NCI-H1694 treated with DMSO at 0.1 percent for 48 hours (cell line): ENCODE measurements around the gene LY6G6D.

Experiments used
- DNase-seq: peaks from one replicate; lab custom pipeline; 2025; lab: John Stamatoyannopoulos, UW

The LY6G6D gene

DNA sequence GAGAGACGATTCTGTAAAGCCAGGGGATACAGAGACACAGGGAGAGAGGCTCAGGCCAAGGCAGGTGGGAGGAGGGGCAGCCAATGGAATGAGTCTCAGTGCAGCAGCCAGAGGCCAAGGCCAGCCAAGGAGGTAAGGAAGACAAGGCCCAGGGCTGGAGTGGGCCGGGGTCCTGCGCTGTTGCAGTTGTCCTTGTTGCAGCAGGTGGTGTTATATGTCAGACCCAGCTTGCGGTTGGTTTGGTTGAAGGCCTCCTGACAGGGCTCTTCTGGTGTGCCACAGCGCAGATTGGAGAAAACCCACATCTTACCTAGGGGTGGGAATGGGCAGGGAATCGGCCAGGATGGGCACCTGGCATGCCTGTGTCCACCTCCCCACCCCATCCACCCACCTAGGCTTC is 3.9 kb downstream of the LY6G6D start:
- no peak for DNase-seq

DNA sequence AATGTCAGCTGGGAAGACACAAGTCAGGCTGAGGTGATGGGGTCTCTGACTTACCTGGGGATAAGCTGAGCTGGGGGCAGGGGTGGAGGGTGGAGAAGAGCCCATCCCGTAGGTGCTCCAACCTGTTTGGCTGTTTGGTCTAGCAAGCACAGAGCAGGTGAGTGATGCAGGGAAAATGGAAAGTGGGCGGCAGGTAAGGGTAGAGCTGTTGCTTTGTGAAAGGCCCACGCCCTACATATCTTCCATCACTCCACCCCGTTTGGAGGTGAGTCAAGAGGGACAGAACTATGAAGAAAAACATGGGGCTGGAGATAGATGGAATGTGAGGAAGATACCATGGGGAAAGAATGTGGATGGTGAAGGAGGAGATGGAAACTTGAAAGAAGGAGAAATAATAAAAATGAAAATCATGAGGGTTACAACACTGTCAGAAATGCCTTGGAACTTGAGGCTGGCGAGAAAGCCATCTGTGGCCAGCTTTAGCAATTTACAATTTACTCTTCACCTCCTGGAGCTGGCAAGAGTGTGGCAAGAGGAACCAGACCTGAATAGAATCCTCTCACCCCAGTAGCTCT is 5.1 kb downstream of the LY6G6D start:
- DNase-seq, result no peak

DNA sequence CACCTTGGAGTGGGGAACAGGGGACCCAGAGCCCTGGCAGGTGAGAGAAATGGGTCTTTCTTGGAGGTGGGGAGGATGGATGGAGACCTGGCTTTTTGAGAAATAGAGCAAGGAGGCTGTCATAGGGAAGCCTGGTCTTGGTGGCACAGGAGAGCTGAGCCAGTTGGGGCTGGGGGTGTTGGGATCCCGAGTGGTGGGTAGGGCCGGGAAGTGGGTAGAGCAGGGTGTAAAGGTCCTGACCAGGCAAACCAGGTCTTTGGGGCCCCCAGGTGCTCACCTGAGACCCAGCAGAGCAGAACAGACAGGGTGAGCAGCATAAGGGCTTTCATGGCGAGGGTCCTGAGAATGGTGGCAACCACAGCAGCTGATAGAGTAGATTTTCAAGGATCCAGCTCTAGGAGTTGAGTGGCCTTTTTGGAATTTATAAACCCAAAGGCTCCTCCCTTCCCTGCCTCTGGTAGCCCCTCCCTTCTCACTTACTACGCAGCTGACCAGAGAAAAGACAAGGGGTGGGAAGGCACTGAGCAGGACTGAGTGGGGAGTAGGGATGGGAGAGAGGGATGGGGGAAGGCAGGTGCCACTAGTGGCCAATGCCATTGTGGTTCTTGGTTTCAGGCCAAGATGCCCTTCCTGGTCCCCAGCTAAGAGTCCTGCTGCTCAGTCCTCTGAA is 6.3 kb downstream of the LY6G6D start, which contains the start of gene LY6G6C:
TSS of gene LY6G6C (minus strand) at position 396 of the 670 bp plus-strand sequence. CDS start at position 329, 67 bp downstream.
- DNase-seq, result no peak

DNA sequence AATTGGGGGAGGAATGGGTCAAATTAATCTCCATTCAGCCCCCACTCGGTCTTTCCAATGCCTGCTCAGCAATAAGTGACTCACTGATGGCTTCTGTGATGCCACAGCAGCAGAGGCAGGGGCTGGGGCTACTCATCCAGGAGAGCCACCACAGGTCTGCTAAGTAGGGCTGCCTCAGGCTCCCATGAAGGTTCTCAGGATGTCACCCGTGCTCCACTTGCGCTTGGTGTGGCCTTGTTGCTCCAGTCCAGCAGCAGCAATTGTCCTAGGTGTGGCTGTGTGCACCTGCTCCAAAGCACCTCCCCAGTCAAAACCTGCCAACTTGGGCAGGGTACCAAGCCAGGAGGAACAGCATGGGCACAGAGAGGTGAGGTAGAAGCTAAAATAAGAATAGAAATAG is 7.0 kb downstream of the LY6G6D start:
- DNase-seq, result no peak

DNA sequence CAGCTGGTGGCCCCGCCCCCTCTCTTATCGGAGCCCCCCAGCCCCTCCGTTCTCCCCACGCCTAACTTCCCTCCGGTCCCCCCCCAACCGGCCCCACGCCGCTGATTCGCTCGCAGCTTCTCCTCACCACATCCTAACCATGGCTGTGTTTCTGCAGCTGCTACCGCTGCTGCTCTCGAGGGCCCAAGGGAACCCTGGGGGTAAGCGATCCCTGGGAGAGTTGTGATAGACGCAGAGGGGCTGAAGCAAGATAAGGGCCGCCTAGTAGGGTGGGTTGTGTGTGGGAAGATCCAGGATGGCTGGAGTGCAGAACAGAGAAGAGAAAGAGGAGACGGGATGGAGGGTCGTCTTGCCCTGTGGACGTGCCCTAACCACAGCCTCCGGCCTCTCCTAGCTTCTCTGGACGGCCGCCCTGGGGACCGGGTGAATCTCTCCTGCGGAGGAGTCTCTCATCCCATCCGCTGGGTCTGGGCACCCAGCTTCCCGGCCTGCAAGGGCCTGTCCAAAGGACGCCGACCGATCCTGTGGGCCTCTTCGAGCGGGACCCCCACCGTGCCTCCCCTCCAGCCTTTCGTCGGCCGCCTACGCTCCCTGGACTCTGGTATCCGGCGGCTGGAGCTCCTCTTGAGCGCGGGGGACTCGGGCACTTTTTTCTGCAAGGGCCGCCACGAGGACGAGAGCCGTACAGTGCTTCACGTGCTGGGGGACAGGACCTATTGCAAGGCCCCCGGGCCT is 8.3 kb downstream of the LY6G6D start, which contains the start of gene MPIG6B:
TSS of gene MPIG6B (plus strand) at position 129 of the 735 bp plus-strand sequence. CDS start at position 140, 11 bp downstream.
- no peak for DNase-seq

DNA sequence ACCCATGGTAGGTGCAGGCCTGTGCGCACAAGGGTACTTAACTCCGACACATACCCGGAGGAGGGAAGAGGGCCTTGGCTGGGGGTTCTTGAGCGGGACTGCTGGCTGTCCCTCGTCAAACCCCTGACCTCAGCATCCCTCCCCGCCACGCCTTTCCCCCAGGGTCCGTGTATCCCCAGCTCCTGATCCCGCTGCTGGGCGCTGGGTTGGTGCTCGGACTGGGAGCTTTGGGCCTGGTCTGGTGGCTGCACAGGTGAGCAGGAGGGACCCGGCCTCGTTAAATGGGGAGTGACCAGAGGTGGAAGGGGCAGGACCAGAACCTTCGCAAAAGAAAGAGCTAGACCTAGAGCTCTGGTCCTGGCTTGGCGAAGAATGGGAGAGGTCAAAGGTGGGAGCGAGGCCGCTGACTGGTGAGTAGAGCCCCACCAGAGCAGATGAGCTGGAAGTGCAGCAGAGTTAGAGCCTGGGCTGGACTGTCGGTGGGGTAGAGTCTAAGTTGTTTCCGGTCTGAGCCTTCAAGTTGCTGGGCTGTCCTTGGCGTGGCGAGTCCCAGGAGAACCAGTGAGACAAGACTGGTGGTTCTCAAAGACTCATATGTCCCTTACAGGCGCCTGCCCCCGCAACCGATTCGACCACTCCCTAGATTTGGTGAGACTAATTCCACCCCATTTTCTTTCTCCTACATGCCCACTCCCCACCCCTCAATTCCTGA is 9.0 kb downstream of the LY6G6D start:
- no peak for DNase-seq

DNA sequence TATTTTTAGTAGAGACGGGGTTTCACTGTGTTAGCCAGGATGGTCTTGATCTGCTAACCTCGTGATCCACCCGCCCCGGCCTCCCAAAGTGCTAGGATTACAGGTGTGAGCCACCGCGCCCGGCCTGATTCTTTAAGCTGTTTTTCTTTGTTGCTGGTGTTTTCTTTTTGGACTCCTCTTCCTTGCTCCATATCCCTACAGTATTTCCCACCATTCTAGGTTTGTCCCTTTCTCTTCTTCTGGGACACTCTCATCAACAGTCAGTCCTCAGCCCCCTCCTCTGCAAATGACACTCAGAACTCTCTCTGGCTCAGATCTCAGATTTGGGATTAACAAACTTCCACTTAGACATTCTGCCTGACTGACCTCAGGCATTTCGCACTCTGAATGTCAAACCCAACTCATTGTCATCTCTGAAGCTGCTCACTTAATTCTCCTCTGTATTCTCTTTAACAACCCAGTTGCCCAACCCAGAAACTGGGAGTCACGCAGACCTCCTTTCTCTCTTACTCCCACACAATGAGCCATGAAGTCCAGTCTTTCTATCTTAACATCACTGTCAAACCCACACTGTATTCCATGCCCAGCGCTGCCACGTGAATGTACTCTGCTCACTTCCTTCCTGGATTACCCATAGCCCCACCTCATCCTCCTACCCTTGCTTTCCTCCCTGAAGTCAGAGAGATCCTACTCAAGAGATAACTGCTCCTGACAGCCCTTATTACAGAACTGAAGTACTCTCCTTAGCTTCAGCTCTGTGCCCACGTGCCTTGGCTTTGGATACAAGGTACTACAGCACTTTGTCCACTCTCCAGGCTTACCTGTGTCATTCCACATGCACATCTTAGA is 10.6 kb downstream of the LY6G6D start:
- DNase-seq, result no peak

DNA sequence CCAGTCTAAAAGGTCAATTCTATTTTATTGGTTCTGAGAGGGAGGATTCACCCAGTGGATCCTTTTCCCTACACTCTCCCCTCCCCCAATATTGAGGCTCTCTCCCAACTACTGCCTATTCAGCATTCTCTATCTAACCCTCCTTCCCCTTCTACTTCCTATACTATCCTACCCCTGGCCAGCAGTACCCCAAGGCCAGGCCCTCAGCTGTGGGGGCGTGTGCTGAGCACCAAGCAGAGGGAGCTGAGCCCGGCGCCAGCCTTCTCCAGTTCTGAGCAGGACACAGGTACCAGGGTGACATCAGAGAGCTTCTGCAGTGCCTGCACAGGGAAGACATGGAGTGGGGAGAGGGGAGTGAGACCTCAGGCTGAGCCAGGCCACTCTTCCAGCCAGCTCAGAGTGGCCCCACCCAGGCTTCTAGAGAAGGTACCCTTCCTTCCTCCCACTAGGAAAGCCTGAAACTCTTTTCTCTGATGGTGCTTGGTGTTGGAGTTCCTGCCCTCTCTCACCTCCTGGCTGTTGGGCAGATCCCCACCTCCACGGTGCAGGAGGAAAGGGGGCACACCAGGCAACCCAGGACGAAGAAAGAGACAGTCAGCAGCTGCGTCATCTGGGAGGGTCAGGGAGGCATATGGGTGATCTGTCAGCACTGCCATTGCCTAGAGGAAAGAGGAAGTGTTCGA is 12.0 kb downstream of the LY6G6D start:
- DNase-seq, result no peak

DNA sequence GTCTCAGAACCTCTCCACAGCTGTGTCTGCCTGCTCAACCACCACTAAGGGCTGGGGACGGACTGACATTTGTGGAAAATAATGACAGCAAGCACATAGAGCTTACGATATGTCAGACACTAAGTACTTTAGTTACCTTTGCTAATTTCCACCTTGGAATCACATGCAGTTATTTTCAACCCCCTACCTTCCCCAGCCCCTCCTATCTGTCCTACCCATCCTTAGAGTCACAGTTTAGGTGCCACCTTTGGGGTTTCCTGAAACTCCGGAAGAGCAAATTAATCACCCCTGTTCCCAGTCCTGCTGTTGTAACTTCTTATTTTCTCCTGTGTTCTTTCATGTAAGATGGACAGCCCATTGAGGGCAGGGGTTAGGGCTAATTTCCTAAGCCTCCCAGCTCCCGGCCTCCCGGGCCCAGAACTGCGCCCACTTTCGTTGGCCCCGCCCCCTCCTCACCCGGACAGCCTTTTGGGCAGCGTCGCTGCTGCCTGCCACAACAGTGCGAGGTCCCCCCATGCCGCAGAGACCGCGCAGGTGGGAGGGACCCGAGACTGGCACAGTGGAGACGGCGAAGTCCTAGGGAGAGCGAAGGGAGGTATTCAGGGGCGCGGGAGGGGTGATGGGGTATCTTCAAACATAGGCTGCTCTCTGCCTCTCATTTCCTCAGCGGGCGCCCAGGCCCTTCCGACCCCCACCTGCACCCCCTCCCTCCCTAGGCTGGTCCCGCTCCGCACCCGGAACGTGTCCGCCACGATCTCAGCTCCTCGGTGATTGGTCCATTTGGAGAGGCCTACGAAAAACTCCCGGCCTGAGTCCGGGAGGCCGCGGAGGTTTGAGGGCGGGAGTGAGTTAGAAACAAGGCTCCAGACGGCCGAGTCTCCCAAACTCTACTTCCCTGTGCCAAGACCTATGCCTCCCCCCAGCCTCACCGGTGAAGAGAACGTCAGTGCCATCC is 12.8 kb downstream of the LY6G6D start:
- no peak for DNase-seq

DNA sequence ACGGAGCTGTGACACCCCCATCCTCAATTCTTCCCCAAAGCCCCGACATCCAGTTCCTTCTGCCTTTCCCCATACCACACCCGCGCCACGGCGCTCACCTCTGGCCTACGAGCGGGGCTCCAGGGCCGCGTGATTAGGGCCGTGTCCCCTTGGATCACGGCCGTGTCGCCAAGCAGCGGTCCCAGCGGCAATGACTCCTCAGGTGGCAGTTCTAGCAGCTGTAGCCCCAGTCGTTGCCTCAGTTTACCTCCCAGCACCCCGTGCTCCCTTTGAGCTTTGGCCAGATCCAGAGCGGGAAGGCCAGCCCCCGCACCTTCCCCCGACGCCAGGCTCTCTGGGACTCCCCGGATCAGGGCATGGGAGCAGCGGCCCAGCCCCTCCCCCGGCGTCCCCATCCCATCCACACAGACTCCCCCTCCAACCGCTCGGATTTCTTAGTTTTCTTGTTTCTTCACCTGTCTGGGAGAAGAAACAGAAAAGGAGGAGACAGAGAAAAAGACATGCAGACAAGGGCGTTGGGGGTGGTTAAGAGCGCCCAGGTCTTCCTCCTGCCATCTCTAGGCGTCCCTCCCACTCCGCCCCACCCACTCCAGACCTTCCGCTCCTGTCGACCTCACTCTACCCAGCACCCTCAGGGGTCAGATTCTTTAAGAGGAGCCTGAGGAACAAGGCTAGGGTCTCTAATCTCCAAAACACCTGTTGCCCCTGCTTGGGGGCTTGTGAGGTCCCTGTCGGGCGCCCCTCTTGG is 13.8 kb downstream of the LY6G6D start, which contains the start of gene DDAH2:
TSS of gene DDAH2 (minus strand) at position 533 of the 748 bp plus-strand sequence. CDS start at position 395, 138 bp downstream.
- no peak for DNase-seq

DNA sequence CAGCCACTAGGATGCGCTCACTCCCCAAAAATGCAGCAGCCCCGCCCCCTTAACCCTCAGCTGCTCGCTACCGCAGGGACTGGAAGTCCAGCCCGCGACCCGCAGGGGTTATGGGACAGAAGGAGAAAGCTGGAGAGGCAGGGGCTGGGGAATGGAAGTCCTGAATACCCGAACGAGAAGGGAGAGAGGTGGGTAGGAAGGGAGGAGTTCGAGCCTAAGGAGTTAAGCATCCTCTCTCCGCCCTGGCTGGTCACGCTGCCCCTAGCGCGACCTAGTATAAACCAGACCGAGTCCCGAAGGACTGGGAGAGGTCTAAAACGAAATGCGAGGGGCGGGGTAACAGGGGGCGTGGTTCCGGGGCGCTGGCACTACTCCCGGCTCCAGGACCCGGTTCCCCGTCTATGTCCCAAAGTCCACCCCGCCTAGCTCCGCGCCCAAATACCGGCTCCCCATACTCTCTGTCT is 14.4 kb downstream of the LY6G6D start:
- DNase-seq, result peak; percentile 35

DNA sequence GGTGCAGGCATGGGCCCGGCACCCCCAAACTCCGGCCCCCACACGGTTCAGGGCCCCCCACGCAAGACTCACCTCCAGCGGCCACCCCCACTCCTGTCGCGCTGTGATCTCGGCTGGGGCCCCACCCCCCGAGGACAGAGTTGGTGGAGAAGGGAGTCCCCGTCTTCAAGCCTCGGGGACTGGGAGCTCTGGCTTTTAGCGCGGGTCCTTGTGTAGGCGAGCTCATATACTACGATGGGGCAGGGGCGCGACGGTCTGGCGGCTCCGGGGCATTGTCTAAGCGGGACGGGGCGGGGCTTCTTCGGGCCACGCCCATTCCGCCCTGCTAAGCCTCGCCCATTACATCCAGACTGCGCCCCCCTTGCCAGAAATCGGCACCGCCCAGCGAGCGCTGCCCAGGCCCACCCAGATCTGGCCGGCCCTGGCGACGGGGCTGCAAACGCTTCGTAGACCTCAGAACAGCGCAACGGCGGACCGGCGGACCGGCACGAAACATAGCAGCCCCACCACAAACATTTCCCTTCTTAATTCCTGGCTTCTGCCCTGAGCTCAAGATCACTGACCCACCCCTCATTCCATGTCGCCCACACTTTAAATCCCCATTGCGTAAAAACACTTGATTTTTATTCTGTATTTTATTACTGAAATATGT is 15.0 kb downstream of the LY6G6D start:
- no peak for DNase-seq

DNA sequence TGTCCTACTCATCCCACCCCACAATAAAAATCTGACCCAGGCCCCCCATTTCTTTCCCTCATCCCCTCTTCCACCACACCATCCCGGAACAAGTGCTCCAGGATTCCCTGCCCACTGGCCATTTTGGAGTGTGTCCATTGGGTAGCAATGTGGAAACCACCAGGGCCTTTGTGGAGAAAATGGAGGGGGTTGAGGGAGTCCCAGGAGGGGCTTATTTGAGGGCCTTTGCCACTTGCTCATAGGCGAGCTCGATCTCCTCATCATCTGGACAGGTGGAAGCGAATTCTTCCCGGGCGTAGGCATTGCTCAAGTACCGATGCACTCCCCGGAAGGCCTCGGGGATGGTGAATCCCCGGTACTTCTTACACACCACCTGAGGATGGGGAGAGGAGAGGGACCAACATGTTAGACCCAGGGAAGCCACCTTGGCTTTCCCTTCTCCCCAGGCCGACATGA is 15.5 kb downstream of the LY6G6D start:
- no peak for DNase-seq

DNA sequence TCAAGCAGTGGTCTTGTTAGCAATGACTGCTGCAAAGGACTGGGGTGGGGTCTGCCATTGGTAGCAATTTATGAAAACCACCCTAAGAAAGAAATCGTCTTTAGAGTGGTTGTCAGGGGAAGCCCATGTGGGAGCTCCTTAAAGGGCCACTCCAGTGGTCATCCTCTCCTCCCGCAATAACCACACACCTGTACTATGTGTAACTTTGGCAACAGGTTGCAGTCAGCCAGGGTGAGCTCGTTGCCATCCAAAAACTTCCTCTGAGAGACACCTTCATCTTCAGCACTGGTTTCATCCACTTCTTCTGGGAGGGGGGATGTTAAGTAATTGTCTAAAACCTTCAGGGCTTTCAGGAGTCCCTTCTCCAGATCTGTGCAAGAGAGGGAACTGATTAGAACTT is 16.9 kb downstream of the LY6G6D start:
- no peak for DNase-seq

DNA sequence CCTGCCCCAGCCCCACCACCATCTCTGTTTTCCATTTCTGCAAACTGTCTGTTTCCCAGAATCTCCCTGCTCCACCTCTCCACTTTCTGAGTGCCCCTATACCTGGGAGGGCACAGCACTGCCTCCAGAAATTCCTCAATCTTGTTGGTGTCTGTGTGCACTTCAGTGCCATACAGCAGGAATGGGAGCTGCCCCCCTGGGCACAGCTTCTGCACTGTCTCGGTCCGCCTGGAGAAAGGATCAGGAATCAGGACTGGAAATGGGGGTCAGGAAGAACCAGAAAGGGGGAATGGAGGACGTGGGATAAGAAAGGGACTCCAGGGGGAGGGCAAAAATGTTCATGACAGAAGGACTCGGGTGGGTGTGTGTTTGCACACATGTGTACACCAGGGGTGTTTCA is 18.6 kb downstream of the LY6G6D start:
- no peak for DNase-seq

DNA sequence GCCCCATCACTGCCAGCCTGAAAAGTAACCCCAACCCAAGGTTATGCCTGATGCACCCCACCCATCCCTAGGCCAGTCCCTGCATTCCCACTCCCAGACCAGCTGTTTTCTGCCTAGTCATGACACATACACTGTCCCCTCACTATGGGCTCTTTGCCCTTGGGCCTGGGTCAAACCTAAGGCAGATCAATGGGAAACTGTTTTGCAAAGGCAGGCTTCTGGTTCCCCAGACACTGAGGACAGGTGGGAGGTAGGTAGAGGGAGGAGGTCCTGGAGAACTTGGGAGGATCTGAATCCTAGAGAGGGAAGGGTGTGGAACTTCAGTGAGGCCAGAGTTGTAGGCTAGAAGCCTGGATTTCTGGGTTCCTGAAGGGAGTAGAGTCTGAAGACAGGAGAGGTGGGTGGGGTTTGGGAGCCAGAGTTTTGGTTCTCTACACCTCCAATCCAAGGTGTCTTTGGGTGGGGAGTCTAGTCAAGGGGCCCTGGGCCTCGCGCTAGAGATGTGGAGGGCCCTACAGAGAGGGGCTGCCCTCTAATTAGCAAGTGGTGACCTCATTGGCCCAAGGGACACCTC is 19.2 kb downstream of the LY6G6D start:
- no peak for DNase-seq

DNA sequence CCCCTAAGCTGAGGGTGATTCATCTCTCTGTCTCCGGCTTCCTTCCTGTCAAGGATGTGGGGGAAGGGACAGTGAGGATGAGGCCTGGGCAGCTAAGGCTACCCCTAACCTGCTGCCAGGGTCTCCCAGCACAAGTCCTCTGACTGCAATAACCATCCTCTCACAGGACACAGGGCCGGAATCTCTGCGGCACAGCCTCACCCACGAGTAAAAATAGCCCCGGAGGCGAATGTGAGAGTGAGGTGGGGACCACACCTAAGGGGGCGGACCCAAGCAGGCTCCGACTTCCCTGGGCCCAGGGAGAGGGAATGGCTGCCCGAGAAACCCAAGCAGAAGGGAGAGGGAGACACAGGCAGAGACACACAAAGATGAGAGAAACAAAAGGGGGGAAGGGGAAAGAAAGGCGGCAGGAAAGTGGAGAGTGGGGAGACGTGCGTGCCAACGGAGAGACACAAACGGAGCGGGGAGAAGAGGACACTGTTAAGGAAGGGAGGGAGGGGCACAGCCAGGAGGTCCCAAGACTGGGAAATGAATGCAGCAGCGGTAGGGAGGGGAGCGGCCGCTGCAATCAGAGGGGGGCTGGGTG is 19.8 kb downstream of the LY6G6D start:
- DNase-seq, result no peak
